GM10266 (cell line): ENCODE results near the gene TXNDC2.

Experiments used
- DNase-seq: peaks from one replicate; pipeline ENCODE4 v3.0.0; 2012; ENCODE audit errors: extremely low spot score
- CTCF ChIP-seq: IDR thresholded peaks from 2 replicates; pipeline ENCODE4 v1.5.1; 2012; ENCODE audit warnings: mild to moderate bottlenecking, low read depth; ENCODE audit not compliant: control insufficient read depth, insufficient read depth; ENCODE audit errors: missing control alignments

TXNDC2 gene

GRCh38 chr18:9846162-9846925 is 39.4 kb upstream of the TXNDC2 start:
- DNase-seq: no peak

GRCh38 chr18:9848170-9848879 is 37.4 kb upstream of the TXNDC2 start:
- no peak for DNase-seq
- TF ChIP-seq CTCF: no peak

More at GRCh38 chr18:9846162-9846925, 39.4 kb upstream of the TXNDC2 start:
- no peak for TF ChIP-seq CTCF

GRCh38 chr18:9849407-9850283 is 36.1 kb upstream of the TXNDC2 start:
- DNase-seq: no peak
- no peak for TF ChIP-seq CTCF

GRCh38 chr18:9850309-9850708 is 35.5 kb upstream of the TXNDC2 start:
- DNase-seq: no peak
- no peak for TF ChIP-seq CTCF

GRCh38 chr18:9851511-9851910 is 34.3 kb upstream of the TXNDC2 start:
- TF ChIP-seq CTCF: no peak
- no peak for DNase-seq

GRCh38 chr18:9852266-9853081 is 33.3 kb upstream of the TXNDC2 start:
- no peak for DNase-seq
- TF ChIP-seq CTCF: no peak
